ENCODE data around the gene PBX4.

The PBX4 gene

DNA sequence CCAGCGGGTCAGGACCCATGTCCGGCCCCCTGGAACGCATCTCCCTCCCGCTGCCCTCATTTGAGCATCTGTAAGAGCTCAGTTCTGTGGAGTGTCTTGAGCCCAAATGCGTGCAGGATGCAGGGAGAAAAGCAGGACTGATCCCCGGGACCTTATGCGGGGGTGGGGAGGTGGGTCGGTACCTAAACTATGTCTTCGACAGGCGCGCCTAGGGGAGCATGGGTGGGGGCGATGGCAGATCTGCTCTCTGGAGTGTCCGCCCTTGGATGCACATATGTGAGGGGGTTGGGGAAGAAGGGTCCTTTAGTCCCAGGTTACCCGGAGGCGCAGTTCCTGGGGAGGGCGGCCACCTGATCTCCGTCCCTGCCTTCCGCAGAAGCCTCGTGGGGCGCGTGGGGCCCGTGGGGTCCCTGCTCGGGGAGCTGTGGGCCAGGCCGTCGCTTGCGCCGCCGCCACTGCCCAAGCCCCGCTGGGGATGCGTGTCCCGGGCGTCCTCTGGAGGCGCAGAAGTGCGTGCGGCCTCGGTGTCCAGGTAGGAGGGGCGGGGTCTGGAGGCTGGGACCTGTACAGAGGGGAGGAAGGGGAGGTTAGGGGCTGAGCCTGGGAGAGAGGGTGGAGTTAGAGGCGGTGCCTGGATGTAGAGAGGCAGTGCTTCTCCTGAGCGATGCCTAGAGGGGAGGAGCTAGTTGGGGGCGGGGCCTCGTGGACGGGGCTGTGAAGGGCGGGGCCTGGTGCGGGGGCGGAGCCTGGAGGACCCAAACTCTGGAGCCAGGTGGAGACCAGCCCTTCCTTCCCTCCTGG, 77.6 kb downstream of the PBX4 start:
- TF ChIP-seq, protein P1, sequence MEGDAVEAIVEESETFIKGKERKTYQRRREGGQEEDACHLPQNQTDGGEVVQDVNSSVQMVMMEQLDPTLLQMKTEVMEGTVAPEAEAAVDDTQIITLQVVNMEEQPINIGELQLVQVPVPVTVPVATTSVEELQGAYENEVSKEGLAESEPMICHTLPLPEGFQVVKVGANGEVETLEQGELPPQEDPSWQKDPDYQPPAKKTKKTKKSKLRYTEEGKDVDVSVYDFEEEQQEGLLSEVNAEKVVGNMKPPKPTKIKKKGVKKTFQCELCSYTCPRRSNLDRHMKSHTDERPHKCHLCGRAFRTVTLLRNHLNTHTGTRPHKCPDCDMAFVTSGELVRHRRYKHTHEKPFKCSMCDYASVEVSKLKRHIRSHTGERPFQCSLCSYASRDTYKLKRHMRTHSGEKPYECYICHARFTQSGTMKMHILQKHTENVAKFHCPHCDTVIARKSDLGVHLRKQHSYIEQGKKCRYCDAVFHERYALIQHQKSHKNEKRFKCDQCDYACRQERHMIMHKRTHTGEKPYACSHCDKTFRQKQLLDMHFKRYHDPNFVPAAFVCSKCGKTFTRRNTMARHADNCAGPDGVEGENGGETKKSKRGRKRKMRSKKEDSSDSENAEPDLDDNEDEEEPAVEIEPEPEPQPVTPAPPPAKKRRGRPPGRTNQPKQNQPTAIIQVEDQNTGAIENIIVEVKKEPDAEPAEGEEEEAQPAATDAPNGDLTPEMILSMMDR (IDR thresholded peaks at IDR 0.05; ENCODE audit: extremely low read depth, missing control alignments): no peak
- DNase-seq (ENCODE audit: low spot score): peak; percentile 93

DNA sequence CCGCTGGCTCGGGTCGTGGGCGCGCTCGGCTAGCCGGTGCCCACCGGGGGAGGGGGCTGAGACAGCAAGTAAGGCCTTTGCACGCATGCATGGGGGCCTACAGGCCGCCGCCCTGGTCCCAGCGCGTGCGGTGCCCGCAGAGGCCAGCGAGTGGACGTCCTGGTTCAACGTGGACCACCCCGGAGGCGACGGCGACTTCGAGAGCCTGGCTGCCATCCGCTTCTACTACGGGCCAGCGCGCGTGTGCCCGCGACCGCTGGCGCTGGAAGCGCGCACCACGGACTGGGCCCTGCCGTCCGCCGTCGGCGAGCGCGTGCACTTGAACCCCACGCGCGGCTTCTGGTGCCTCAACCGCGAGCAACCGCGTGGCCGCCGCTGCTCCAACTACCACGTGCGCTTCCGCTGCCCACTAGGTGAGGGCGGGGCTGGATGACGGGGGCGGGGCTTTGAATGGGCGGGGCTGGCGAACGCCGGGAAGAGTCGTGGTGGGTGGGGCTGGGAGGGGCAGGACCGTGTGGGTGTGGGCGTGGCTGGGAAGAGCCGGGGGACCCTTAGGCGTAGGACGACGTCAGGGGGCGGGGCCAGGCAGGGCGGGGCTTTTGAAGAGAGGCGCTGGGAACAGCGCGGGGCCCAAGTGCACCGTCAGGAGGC, 78.3 kb downstream of the PBX4 start:
- TF ChIP-seq, protein P1 (IDR thresholded peaks at IDR 0.05; ENCODE audit: extremely low read depth, missing control alignments): no peak
- peak; percentile 90 for DNase-seq (ENCODE audit: low spot score)

DNA sequence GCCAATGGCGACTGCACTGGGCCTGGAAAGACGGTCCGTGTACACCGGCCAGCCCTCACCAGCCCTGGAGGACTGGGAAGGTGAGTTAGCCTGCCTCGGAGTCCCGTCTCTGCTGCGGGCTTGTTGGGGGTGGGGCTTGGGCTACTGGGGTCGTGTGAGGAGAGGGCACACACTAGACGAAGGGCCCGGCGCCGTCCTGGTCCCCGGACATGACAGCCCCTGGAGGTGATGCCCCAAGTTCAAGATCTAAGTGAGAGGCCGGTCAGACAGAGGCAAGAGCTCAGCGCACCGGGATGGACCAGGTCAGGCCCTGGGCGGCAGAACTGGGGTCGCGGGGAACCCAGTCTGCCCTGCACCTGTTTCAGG, 78.8 kb downstream of the PBX4 start:
- no peak for DNase-seq (ENCODE audit: low spot score)
- TF ChIP-seq, protein P1 (IDR thresholded peaks at IDR 0.05; ENCODE audit: extremely low read depth, missing control alignments): no peak

DNA sequence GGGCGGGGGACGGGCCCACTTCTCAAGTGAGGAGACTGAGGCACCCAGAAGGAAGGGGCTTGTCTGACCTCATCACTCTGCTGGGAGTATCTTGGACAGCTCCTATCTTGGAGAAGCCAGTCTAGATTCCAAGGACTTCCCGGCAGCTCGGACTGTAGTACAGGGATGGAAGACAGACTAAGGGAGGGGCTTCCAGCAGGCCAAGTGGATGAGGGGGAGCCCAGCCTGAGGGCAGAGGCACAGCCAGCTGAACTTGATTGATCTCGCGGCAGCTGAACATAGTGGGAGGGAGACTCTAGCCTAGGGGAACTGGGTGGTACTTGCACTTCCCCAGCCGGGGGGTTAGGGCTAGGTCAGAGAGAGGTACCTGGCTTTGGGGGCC, 79.7 kb downstream of the PBX4 start:
- DNase-seq (ENCODE audit: low spot score): no peak
- TF ChIP-seq, protein P1 (IDR thresholded peaks at IDR 0.05; ENCODE audit: extremely low read depth, missing control alignments): no peak

DNA sequence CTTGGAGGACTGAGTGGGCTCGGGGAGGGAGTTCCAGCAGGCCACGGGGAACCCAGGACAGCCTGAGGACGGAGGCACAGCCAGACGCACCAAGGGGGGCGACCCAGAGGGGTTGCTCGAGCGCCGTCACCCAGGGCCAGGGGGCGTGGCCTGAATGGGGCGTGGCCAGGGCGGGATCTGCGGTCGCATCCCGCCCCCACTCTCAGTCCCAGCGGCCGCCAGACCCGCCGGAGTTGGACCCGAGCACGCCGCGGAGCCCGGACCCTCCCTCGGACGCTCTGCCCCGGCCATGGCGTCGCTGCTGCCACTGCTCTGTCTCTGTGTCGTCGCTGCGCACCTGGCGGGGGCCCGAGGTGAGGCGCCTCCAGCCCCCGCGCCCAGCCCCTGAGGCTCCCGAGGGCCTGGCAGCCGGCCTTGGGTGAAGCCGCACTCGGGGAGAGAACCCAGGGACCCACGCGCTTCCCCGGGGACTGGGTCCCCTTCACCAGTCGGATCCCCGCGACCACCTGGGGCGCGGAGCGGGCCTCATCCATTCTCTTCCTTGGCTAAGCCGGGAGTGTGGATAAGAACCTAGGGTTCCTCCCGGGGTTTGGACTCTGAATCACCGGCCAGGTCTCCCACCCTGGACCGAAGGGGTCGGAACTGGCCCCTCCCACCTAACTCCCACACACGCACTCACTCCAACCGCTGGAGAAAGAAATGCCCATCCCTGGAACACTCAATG, 80.3 kb downstream of the PBX4 start, which contains the start of gene CILP2:
CILP2 (plus strand) TSS at position 205 of the 724 bp plus-strand sequence; CDS start at position 290, 85 bp downstream.
- TF ChIP-seq, protein P1 (IDR thresholded peaks at IDR 0.05; ENCODE audit: extremely low read depth, missing control alignments): no peak
- DNase-seq (ENCODE audit: low spot score): peak; percentile 84

DNA sequence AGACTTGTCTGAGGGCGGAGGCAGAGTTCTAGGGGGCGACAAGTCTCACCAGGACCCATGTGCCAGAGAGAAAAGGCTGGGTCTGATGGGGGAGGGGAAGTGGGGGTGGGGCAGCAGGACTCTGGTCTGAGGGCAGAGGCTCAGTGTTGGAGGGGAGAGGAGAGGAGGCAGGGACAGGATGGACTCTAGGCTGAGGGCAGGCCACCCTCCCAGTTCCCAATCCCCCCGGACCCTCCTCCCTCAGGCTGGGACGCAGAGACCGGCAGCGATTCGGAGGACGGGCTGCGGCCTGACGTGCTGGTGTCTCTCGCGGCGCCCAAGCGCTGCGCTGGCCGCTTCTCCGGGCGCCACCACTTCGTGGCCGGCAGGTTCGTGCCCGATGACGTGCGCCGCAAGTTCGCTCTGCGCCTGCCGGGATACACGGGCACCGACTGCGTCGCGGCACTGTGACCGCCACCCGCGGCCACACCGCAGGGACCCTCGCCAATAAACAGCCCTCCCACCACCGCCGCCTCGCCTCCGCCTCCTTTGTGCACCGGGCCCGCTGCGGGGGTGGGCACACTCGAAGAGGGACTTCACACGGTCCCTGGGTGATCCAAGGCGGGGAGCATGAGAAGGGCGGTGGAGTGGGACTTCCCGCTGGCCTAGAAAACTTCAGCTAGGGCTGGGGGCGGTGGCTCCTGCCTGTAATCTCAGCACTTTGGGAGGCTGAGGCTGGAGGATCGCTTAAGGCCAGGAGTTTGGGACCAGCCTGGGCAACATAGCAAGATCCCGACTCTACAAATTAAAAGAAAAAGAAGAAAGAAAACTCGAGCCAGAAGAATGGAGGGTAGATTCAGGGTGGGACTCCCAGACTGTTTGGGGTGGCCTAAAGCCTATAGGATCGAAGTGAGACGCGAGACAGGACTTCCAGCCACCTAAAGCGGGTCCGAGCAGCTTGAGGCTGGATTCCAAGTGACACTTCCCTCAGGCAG, 81.1 kb downstream of the PBX4 start:
- DNase-seq (ENCODE audit: low spot score): no peak
- TF ChIP-seq, protein P1 (IDR thresholded peaks at IDR 0.05; ENCODE audit: extremely low read depth, missing control alignments): no peak
